Heart right ventricle (tissue), 16 donors: ENCODE measurements around the gene ANLN. TPM values are rescaled to one million over a fixed set of nuclear protein-coding genes. Genes with fewer than 3 reads are reported as not detected.

Experiments
- ATAC-seq, 8 donors: fragments of 200-7000 bp; cut with Tn5 transposase; one replicate each; pipeline ENCODE4 v1.9.1; 2020; ENCODE audit warnings: mild to moderate bottlenecking in 8 of 8, moderate library complexity in 8 of 8, moderate number of reproducible peaks in 1 of 8
- DNase-seq, 2 donors: peaks; one replicate each; pipeline ENCODE4 v3.0.0-alpha.2; 2020
- H3K27ac ChIP-seq, 10 donors: fragments of 200-600 bp; sonication (generic) in 2 of 10; one replicate each; pipeline versions ENCODE4 v1.5.0 to v1.8.0; 2020 to 2022; ENCODE audit warnings: mild to moderate bottlenecking in 3 of 10
- H3K27me3 ChIP-seq, 7 donors: fragments of 200-600 bp; one replicate each; pipeline ENCODE4 v1.8.0; 2021 to 2022; ENCODE audit warnings: mild to moderate bottlenecking in 2 of 7
- H3K36me3 ChIP-seq, 9 donors: fragments of 200-600 bp; sonication (generic) in 1 of 9; one replicate each; pipeline versions ENCODE4 v1.5.0 to v1.8.0; 2020 to 2022; ENCODE audit warnings: mild to moderate bottlenecking in 2 of 9
- H3K4me1 ChIP-seq, 9 donors: fragments of 200-600 bp; sonication (generic) in 1 of 9; one replicate each; pipeline versions ENCODE4 v1.5.0 to v1.8.0; 2020 to 2022; ENCODE audit warnings: mild to moderate bottlenecking in 4 of 9
- H3K4me3 ChIP-seq, 10 donors: fragments of 200-600 bp; sonication (generic) in 2 of 10; one replicate each; pipeline versions ENCODE4 v1.5.0 to v1.8.0; 2020 to 2022; ENCODE audit warnings: mild to moderate bottlenecking in 7 of 10, moderate library complexity in 2 of 10
- H3K9me3 ChIP-seq, 11 donors: fragments of 200-600 bp in 10 of 11; sonication (generic) in 2 of 11; one replicate each; pipeline versions ENCODE4 v1.5.0 to v1.8.0; 2013 to 2022; ENCODE audit warnings: mild to moderate bottlenecking in 2 of 11, control low read depth in 1 of 11, moderate library complexity in 1 of 11
- CTCF ChIP-seq, 9 donors: fragments of 200-600 bp; sonication (generic) in 2 of 9; IDR thresholded peaks; one replicate each; pipeline versions ENCODE4 v1.5.0 to v1.8.0; 2021 to 2022; ENCODE audit warnings: antibody characterized with exemption in 9 of 9, mild to moderate bottlenecking in 5 of 9, moderate library complexity in 1 of 9
- WGBS, 2 donors: extraction: QIAGEN DNeasy Blood & Tissue Kit; methylation state at CpG; one replicate each; pipeline ENCODE4 v1.1.7; 2013; ENCODE audit warnings: inconsistent platforms in 1 of 2; 5-methylcytosine and 5-hydroxymethylcytosine counted together
- intact Hi-C, 10 donors: fragments of 100-400 bp; cut with DNase I; formaldehyde crosslinking; loops; one replicate each; pipeline versions ENCODE4 v1.11.1 to v1.14.2; 2022
- polyA plus RNA-seq, 2 donors: library from polyadenylated mRNA; stranded (reverse); fragments of 200-250 nt; gene quantifications; one replicate each; pipeline ENCODE4 v1.2.3, GENCODE V29; 2013
- total RNA-seq, 10 donors: library from RNA; stranded (reverse); fragmentation: NEBNext Ultra II Directional in 3 of 10; extraction: Animal tissue kit (Norgen Biotek cat#: 25700) in 3 of 10; gene quantifications; one replicate each; pipeline versions ENCODE4 v1.2.1 to v1.2.4, GENCODE V29; 2021 to 2023
- donor health status: Arrhythmogenic right ventricular cardiomyopathy.
- donor health status: ischemic (EF 13 %, LVEDD 7.1; RV severe dilation, severe dysfunction).
- donor health status: healthy with polysubstance abuse.
- donor health status: DM: no; HTN: yes; CAD: no.
- donor health status: DM: no; HTN: no; CAD: no.
- donor health status: ischemic (EF 25% LVEDD 6.9; RV normal size, moderate dysfunction).
- donor health status: ischemic (EF 25% LVEDD 5.7; RV mildly dilated, moderate dysfunction).
- donor health status: healthy.
- donor health status: DM: yes; HTN: yes; CAD: no.
- donor health status: Ischemic cardiomyopathy.
- donor health status: ischemic (EF 35%, LVEDD 5.7; RV mildly dilated, moderate dysfunction).
- donor health status: nonischemic (EF 11% LVEDD 7.7; RV severe dilation, severe dysfunction).
- donor health status: DM: yes; HTN: yes; CAD: no.
- donor health status: PGD.
- donor health status: ischemic (EF 29% LVEDD 5.4; RV normal size, mild dysfunction).
- donor health status: nonischemic (EF 23%, LVEDD 6.1; RV moderate dilation, normal function).

ANLN gene
- total and polyA plus RNA-seq, 12 donors = 0.38 to 13.4 (median 1.9) TPM

- ATAC-seq = no peak
- no peak overlapping the region for H3K4me3 ChIP-seq
- 96% methylated on average over 3 of the region's 3 CpGs for WGBS, 2 donors
- no peaks in the 10 kb centered on the region for H3K27me3 ChIP-seq
- DNase-seq = no peak
- H3K4me1 ChIP-seq = no peaks in the 10 kb centered on the region
- intact Hi-C loops = no loop called here
- H3K36me3 ChIP-seq = peaks cover 0 to 51% (median 0%) of the 10 kb centered on the region in 9 donors
- H3K27ac ChIP-seq = no peak overlapping the region
- H3K9me3 ChIP-seq = no peaks in the 10 kb centered on the region
- TF ChIP-seq CTCF (IDR thresholded peaks at IDR 0.05) = no peak
Measured at GRCh38 chr7:36416251-36416650, 26.6 kb downstream of the ANLN start.

GRCh38 chr7:36420307-36420706 lies 30.6 kb downstream of the ANLN start:
- ATAC-seq (no peak), DNase-seq (no peak)
- intact Hi-C loops = no loop called here
- Histone ChIP-seq H3K36me3 (peaks cover 0 to 73% (median 0%) of the 10 kb centered on the region in 9 donors), H3K4me1 (no peaks in the 10 kb centered on the region), H3K27ac (no peak overlapping the region), H3K4me3 (no peak overlapping the region), H3K27me3 (no peaks in the 10 kb centered on the region), H3K9me3 (no peaks in the 10 kb centered on the region)
- no peak for TF ChIP-seq CTCF (IDR thresholded peaks at IDR 0.05)
- 89 to 96% methylated on average over 3 of the region's 3 CpGs for WGBS, 2 donors

- 98 to 99% methylated on average over 3 of the region's 3 CpGs for WGBS, 2 donors
- H3K9me3 ChIP-seq = no peaks in the 10 kb centered on the region
- no peak for TF ChIP-seq CTCF (IDR thresholded peaks at IDR 0.05)
- DNase-seq (no peak), ATAC-seq (no peak)
- peaks cover 0 to 75% (median 0%) of the 10 kb centered on the region in 9 donors for H3K36me3 ChIP-seq
- no peaks in the 10 kb centered on the region for H3K27me3 ChIP-seq
- no peak overlapping the region for H3K4me3 ChIP-seq
- H3K4me1 ChIP-seq = no peaks in the 10 kb centered on the region
- intact Hi-C loops = no loop called here
- H3K27ac ChIP-seq = no peak overlapping the region
Measured at GRCh38 chr7:36422072-36422471, 32.4 kb downstream of the ANLN start.

GRCh38 chr7:36423633-36424032 lies 34.0 kb downstream of the ANLN start:
- WGBS, 2 donors = 97 to 98% methylated on average over 2 of the region's 2 CpGs
- no peak for TF ChIP-seq CTCF (IDR thresholded peaks at IDR 0.05)
- no peak for ATAC-seq

More at GRCh38 chr7:36423633-36424032, 34.0 kb downstream of the ANLN start:
- no peak for DNase-seq
- Histone ChIP-seq H3K27ac (no peak overlapping the region), H3K27me3 (no peaks in the 10 kb centered on the region), H3K4me1 (no peaks in the 10 kb centered on the region), H3K9me3 (no peaks in the 10 kb centered on the region), H3K36me3 (peaks cover 0 to 75% (median 0%) of the 10 kb centered on the region in 9 donors), H3K4me3 (no peak overlapping the region)
- intact Hi-C loops = no loop called here
